Measurements from ENCODE around the gene MECP2.

MECP2 gene

GRCh38 chrX:154068560-154068959 lies 29.0 kb downstream of the MECP2 start:
- no peak overlapping the region for H3K4me3 ChIP-seq (ENCODE audit: low read length)
- no peak for DNase-seq (ENCODE audit: low read depth)
- TF ChIP-seq, protein P1, sequence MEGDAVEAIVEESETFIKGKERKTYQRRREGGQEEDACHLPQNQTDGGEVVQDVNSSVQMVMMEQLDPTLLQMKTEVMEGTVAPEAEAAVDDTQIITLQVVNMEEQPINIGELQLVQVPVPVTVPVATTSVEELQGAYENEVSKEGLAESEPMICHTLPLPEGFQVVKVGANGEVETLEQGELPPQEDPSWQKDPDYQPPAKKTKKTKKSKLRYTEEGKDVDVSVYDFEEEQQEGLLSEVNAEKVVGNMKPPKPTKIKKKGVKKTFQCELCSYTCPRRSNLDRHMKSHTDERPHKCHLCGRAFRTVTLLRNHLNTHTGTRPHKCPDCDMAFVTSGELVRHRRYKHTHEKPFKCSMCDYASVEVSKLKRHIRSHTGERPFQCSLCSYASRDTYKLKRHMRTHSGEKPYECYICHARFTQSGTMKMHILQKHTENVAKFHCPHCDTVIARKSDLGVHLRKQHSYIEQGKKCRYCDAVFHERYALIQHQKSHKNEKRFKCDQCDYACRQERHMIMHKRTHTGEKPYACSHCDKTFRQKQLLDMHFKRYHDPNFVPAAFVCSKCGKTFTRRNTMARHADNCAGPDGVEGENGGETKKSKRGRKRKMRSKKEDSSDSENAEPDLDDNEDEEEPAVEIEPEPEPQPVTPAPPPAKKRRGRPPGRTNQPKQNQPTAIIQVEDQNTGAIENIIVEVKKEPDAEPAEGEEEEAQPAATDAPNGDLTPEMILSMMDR (IDR thresholded peaks at IDR 0.05; ENCODE audit: insufficient read depth, low read depth, low read length, missing control alignments) = no peak

- DNase-seq (ENCODE audit: low read depth) = no peak
- TF ChIP-seq, protein P1 (IDR thresholded peaks at IDR 0.05; ENCODE audit: insufficient read depth, low read depth, low read length, missing control alignments) = no peak
- H3K4me3 ChIP-seq (ENCODE audit: low read length) = no peak overlapping the region
Observed at GRCh38 chrX:154064637-154065435, 32.7 kb downstream of the MECP2 start.

DNA sequence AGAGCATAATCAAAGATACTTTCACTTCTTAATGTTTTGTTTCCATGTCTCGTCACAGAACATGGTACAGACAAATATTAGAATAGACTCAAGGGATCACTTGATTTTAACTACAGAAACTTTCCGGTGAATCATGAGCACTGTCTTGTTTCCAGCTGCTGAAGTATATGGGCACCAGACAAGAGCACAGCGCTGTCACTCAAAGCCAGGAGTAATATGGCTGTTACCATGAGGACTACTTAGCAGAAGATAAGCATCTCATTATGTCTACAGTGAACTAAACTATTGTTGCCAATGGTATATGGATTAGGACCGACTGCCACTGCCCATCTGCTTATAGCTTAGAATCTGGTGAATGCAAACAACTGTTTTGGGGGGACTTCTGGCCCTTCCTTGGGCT lies 34.3 kb downstream of the MECP2 start:
- TF ChIP-seq, protein P1 (IDR thresholded peaks at IDR 0.05; ENCODE audit: insufficient read depth, low read depth, low read length, missing control alignments) = no peak
- DNase-seq (ENCODE audit: low read depth) = no peak

GRCh38 chrX:154061801-154062200 lies 35.7 kb downstream of the MECP2 start:
- TF ChIP-seq, protein P1 (IDR thresholded peaks at IDR 0.05; ENCODE audit: insufficient read depth, low read depth, low read length, missing control alignments) = no peak
- no peak overlapping the region for H3K4me3 ChIP-seq (ENCODE audit: low read length)
- DNase-seq (ENCODE audit: low read depth) = no peak

More for the DNA sequence above, 34.3 kb downstream of the MECP2 start:
- H3K4me3 ChIP-seq (ENCODE audit: low read length) = no peak overlapping the region

- TF ChIP-seq, protein P1 (IDR thresholded peaks at IDR 0.05; ENCODE audit: insufficient read depth, low read depth, low read length, missing control alignments) = no peak
- DNase-seq (ENCODE audit: low read depth) = no peak
- no peak overlapping the region for H3K4me3 ChIP-seq (ENCODE audit: low read length)
Observed at GRCh38 chrX:154059729-154060245, 37.7 kb downstream of the MECP2 start.

DNA sequence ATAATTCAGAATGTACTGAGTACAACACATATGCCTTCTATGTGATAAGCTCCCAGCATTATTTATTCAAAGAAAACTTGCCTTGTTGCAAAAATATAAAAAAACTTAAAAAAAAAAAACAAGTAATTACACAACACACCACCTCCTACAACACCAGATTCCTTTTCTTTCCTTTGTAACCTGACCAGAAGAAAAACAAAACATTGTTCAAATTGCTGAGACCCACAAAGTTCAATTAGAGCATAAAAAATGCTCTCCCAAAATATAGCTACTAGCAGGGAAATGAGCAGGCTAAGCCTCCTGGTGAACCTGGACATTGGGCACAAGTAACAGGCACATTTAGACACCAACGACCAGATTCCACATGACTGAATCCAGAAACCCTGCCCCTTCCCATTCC lies 38.3 kb downstream of the MECP2 start:
- TF ChIP-seq, protein P1 (IDR thresholded peaks at IDR 0.05; ENCODE audit: insufficient read depth, low read depth, low read length, missing control alignments) = no peak

More for the DNA sequence above, 38.3 kb downstream of the MECP2 start:
- no peak overlapping the region for H3K4me3 ChIP-seq (ENCODE audit: low read length)
- DNase-seq (ENCODE audit: low read depth) = no peak

Measured in epithelial cell of esophagus (primary cell).